HG03342 (cell line): ENCODE data around the gene ENTPD6.

Experiments
- ATAC-seq: cut with Tn5 transposase; IDR thresholded peaks from one replicate; pipeline ENCODE4 v1.9.1; 2021; ENCODE audit warnings: mild to moderate bottlenecking, moderate library complexity; ENCODE audit not compliant: unreplicated experiment

Gene ENTPD6

DNA sequence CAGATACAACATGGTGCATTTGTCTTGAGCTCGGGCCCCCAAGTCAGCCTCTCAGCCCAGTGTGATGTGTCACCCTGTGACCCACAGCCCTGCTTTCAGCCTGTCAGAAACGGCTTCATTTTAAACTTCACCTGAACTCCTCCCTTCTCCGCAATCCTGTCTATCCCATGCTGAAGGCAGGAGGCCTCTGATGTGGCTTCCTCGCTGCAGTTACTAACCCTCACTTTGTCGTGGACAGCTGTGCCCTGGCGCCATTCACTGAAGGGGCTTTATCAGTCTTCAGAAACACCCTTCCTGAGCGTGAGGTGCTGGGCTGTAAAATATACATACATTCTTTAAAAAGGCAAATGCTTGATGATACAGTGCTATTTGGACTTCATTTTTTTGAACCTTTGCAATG lies 7.9 kb upstream of the ENTPD6 start:
- ATAC-seq, result no peak

DNA sequence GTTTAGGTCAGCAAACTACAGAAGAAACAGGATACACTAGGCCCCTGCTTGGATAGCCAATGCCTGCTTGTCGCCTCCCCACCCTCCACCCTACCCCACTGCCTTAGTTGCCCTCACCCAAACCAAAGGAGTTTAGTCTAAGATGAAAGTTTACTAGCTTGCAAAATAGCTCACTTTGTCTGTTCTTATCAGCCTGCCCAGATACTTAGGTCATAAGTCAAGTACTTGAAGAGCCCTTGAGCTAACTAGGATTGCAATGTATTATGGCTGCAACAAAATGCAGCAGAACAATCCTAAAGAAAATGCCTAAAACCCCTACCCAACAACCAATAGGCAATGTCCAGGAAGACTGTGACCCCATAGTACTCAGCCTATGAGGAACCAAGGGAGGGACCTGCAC lies 7.3 kb upstream of the ENTPD6 start:
- no peak for ATAC-seq

DNA sequence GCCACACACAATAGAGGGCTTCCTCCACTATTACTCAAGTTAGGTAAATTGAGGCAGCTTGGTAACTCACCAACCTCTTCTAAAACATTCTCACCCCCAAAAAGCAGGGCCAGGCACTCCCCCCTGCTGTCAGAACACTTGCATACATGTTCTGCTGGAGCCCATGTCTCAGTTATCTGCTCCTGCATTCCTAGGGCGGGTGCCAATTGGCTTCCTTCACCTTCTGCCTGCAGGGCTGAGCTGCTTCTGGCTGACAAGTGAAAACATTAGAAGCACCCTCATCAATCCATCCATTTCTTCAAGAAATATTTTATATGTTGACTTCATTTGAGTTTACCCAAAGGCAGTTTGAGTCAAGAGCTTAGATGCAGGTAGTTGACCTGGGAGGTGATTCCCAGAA lies 4.5 kb upstream of the ENTPD6 start:
- no peak for ATAC-seq

DNA sequence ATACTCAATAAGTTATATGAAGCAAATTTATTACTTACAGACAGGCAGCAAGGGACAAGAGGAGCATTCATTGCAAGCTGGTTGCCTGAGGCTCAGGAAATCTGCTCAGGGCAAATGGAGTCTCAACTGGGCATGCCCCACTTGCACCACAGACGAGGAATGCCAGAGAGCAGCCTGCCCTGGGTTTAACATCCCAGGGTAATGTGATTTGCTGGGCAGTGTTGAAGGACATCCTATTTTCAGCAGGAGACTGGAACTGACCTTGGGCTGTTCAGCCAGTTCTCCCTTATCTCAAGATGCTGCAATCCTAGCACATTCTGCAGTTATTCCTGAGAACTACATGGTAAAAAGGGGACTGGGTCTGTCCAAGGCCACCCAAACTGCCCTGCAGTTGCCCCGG lies 3.8 kb upstream of the ENTPD6 start:
- no peak for ATAC-seq

DNA sequence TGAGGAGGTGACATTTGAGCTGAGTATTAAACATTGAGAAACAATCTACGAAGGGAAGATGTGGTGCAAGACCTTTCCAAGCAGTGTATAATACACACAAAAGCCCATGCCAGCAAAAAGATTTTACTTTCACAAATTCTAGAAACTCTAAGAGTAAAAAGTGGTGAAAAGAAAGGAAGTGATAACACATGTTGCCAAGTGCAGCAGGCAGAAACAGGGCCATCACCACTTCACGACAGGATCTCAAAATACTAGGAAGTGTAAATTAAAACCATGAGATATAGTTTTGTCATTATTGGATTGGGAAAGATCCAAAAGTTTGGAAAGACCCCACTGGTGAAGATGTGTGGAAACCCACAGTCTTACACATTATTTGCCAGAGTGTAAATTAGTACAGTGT lies 1.7 kb upstream of the ENTPD6 start:
- no peak for ATAC-seq

- ATAC-seq, result no peak
Measured at GRCh38 chr20:25194333-25194972, 1.1 kb upstream of the ENTPD6 start.

DNA sequence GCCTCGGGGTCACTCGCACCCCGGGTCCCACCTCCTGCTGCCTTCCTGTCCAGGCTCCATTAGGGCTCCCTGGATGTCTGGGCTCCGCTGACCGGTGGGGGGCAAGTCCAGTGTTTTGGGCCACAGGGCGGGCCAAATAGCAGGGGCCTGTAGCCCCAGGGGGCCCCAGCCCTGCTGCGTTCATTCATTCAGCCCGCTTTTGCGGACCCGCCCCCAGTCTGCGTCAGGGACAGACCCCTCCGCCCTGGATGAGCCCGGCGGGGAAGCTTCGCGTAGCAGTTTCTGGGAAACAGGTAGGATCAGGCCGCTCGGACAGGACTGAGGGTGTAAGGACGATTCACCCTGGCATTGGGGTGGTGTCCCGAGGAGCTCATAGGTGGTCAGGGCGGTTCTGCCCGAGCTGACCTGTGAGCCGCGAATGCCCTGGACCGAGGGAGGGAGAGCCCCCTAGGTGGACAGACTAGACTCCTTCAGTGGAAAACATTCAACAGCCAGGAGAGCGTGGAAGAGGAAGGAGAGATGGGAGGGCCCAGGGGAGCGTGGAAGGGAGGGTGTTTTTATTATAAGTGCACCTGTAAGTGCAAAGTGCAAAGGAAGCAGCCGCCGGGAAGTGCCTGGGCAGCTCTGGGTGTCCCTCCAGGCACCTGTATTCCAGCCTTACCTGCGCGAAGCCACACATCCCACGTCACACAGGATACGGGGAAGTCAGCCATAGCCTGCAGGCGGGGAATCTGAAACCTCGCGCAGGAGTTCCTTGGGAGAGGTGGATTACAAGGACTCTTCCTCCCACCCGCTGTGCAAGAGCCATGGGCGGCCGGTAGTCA lies 662 bp downstream of the ENTPD6 start:
- ATAC-seq, result no peak

- ATAC-seq, result no peak
Measured at GRCh38 chr20:25196786-25197120, 1.2 kb downstream of the ENTPD6 start.

- no peak for ATAC-seq
Measured at GRCh38 chr20:25197183-25197869, 1.8 kb downstream of the ENTPD6 start.

GRCh38 chr20:25197870-25198190 lies 2.3 kb downstream of the ENTPD6 start:
- no peak for ATAC-seq

GRCh38 chr20:25198663-25199383 lies 3.3 kb downstream of the ENTPD6 start:
- no peak for ATAC-seq

GRCh38 chr20:25199473-25200260 lies 4.2 kb downstream of the ENTPD6 start:
- ATAC-seq, result no peak

DNA sequence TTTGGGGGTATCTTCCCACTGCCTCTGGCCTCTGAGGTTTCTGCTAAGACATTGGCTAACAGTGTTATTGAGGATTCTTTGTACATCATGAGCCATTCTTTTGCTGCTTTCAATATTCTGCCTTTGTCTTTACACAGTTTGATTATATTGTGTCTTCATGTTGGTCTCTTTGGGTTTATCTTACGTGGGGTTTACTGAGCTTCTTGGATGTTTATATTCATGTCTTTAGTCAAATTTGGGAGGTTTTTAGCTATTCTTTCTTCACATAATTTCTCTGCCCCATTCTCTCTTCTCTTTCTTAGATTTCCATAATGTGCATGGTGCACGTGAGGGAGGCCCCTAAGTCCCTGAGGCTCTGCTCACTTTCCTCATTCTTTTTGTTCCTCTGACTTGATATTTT lies 7.6 kb downstream of the ENTPD6 start:
- no peak for ATAC-seq

GRCh38 chr20:25203871-25204320 lies 8.4 kb downstream of the ENTPD6 start:
- ATAC-seq, result no peak

DNA sequence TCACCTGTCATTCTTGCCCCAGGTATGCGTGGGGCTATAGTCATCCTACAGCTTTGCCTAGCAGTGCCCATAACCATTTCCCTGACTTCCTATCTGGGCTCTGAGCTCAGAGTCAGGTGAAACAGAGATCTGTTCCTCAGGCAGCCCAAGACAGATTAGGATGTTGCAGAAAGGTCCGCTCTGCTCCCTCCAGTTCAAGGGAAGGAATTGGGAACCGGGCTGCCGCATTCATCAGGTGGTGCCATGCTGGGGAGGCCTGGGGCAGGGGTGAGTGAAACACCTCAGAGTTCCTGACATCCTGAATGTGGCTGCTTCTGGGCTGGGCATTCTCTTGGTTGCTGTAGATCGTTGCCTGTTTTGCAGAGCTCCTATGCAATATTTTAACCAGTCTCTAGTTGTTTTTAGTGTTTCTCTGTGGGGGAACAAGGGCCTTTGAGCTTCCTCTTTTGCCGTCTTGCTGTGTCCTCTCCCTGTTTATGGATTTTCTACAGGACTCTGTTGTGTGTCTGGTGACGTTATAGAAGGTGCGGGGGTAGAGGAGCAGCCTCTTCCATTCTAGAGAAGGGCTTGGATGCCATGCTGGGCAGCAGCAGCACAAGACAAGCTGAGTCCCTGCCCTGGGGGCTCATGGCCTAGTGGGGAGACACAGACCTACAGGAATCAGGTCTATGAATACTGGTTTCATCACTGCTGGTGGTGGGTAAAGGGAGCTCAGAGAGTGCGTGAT lies 9.2 kb downstream of the ENTPD6 start:
- ATAC-seq, result no peak

- ATAC-seq, result no peak
Measured at GRCh38 chr20:25205277-25206062, 10.0 kb downstream of the ENTPD6 start.

- no peak for ATAC-seq
Measured at GRCh38 chr20:25206063-25206403, 10.5 kb downstream of the ENTPD6 start.

DNA sequence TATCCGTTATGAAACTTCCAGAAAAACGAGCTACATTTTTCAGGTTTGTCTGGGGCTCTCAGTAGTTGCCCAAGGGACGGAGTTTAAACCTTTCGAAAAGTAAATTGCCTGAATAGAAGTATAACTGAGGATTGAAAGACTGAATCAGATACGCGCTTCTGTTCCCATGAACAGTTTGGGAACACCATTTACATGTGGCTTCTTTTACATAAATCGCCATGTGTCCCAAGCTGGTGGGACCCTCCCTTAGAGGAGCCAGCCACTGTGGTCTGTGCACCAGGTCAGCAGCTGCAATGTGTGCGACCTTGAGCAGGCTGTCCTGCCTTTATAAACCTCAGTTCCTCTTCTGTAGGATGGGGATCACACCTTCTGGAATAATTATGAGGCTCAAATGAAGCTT lies 11.0 kb downstream of the ENTPD6 start:
- ATAC-seq, result no peak

DNA sequence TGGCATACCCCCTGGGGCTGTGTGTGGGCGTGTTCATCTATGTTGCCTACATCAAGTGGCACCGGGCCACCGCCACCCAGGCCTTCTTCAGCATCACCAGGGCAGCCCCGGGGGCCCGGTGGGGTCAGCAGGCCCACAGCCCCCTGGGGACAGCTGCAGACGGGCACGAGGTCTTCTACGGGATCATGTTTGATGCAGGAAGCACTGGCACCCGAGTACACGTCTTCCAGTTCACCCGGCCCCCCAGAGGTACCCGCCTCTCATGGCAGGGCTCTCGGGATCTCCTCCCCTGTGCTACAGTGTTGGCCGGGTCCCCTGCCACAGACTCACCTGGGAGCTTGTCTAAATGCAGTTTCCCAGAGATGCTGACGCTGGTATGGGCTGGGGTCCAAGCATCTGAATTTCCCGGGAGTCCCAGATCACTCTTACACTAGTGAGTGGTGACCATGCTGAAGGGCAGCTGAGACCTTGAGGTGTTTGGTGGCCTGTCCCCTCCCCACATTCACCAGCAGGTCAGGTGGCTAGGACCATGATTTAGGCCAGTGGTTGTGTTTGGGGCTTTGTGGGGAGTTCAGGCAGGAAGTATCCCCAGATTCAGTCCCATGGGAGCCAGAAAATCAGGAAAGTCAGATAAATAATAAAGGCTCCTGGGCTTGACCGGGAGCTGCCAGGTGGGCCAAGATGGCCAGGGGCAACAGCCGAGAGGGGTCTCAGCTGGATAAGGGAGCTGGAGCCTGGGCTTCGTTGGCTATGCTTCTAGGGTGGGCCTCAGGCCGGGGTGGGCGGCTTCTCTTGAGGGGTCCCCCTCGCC lies 11.8 kb downstream of the ENTPD6 start:
- no peak for ATAC-seq
